Measurements from ENCODE around the gene DNHD1.

- TF ChIP-seq CTCF (IDR thresholded peaks at IDR 0.05) (no peak), EZH2phosphoT487 (IDR thresholded peaks at IDR 0.05) (no peak)
Observed at GRCh38 chr11:6448574-6448973, 48.5 kb upstream of the DNHD1 start.

Measured in neural progenitor cell (in vitro differentiated cells).